ENCODE data around the gene GALM. TPM values are rescaled to one million over a fixed set of nuclear protein-coding genes. Genes with fewer than 3 reads are reported as not detected.
A peak's percentile ranks its signal among the peaks of the same experiment; 100 is the strongest.
"Not testable (repeated sequence)": the region's sequence is repeated elsewhere in the genome, so short reads cannot be mapped to it uniquely, and the experiment has no call there.

Gene GALM
- polyA plus RNA-seq (2013, experiment 1 of 2; ENCODE audit: insufficient read length), result 9.6 TPM
- 10.2 TPM for polyA plus RNA-seq (2013, experiment 2 of 2; ENCODE audit: insufficient read length)

GRCh38 chr2:38665854-38666555 is at the start of gene GALM:
GALM (plus strand) TSS chr2:38666114; CDS start chr2:38666162, 48 bp downstream.
- DNase-seq, result peak; percentile 94

GRCh38 chr2:38617301-38617700 is 48.6 kb upstream of the GALM start:
- DNase-seq, result no peak

GRCh38 chr2:38619458-38620164 is 46.3 kb upstream of the GALM start:
- peak; percentile 16 for DNase-seq

DNA sequence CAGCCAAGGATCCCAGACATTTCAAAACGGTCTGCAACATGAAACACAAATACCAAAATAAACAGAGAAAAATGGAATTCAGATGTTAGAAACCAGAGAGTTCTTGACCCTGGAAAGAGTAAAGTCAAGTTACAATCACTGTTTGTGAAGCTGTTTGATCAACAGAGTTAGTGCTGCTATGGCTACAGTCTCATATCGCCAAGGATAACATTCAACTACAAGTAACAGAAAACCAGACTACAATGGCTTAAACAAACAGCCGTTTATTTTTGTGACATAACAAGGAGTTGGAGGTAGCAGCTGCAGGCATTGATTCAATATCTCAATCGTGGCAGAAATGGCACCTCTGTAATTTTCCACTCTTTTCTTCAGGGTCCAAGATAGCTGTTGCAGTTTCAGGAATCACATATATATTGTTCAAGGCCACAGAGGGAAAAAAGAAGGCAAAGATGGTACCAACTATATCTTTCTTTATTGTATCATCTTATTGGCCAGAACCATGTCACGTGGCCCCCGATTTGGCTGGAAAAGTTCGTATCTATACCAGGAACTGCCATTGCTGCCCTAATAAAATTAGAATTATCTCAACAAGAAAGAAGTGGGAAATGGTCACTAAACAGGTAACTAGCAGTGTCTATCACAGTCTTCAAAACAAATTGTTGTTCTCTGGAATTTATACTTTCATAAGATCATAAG is 45.5 kb upstream of the GALM start:
- no peak for DNase-seq

DNA sequence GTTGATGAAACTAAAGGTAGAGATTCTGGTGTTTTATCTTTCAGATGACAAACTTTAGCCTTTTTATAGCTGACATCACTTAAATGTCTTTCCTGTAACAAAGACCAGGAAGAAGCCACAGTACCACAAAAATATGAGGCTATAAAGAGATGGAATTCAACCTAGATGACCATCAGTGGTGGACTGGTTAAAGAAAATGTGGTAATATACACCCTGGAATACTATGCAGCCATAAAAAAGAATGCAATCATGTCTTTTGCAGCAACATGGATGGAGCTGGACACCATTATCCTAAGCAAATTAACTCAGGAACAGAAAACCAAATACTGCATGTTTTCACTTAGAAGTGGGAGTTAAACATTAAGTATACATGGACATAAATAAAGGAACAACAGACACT is 44.9 kb upstream of the GALM start:
- DNase-seq, result no peak

DNA sequence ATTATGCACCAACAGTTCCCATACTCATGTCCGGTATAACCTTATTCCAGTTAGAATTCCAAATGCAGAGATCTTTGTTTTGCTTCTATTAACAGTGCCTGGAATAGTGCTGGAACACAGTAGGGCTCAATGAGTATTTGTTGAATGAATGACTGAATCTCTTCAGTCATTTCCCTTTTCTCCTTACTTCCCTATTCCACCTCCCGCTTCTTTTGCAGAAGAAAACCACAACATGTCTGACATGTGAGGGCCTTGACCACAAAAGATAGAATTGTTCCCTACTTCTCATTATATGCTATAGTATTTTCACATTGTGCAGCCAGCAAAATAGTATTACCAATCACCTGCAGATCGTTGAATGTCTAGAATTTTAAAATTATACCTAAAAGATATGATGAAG is 43.7 kb upstream of the GALM start:
- no peak for DNase-seq

GRCh38 chr2:38626326-38627035 is 39.4 kb upstream of the GALM start:
- DNase-seq, result no peak

- DNase-seq, result no peak
Observed at GRCh38 chr2:38627391-38627790, 38.5 kb upstream of the GALM start.

- no peak for DNase-seq
Observed at GRCh38 chr2:38629684-38630083, 36.2 kb upstream of the GALM start.

DNA sequence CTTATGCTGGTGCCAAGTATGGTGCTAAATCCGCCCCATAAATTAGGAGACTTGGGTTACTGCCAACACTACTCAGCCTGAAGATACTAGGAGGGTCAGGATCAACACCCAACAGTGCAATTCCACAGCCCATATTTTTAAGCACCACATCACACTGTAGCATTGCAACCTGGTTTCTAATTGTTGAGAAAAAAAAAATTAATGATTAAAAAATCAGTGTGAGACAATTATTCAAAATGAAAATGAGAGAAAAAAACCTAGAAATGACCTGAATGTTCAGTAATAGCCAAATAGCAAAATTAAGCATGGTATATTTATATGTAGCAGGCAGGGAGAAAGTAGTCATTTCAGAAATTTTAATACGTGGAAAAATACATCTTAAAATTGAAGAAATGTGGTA is 33.9 kb upstream of the GALM start:
- no peak for DNase-seq

GRCh38 chr2:38632980-38633379 is 32.9 kb upstream of the GALM start:
- DNase-seq, result no peak

DNA sequence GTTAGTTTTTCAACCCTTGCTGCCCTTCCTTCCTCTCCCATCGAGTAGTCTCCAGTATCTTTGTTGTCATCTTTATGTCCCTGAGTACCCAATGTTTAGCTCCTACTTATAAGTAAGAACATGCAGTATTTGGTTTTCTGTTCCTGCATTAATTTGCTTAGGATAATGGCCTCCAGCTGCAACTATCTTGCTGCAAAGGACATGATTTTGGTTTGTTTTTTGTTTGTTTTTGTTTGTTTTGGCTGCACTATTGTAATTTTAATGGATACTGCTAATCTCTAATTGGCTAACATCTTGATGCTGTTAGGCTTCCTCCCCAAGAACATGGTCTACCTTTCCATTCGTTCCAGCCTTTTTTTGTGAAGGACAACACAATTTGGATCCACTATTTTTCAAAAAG is 32.0 kb upstream of the GALM start:
- DNase-seq, result no peak

DNA sequence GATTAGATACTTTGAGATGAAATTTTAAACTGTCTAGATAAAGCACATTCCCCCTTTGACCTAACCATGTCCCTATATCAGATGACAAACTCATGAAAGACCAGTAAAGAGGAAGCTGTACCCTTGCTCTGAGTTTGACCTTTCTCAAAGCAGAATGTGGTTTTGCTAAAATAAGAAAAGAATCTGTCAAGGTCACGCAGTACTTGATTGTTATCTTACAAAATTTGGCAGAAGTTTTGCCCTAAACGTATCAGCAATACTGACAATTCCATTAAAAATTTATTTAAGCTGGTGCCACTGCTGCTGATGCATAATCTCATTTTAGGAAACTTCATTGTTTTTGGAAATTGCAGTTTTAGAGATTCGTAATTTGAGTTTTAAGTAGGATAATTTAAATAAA is 31.2 kb upstream of the GALM start:
- no peak for DNase-seq

DNA sequence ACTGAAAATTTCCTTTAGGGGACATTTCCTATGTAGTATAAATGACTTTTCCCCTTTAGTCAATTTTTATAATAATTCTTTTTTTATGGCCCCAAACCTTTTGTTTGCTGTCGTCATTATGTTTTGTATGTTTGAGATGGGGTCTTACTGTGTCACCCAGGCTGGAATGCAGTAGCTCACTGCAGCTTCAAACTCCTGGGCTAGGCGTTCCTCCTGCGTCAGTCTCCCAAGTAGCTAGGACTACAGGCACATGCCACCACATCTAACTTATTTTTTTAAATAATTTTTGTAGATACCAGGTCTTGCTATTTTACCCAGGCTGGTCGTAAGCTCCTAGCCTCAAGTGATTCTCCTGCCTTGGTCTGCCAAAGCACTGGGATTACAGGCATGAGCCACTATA is 30.8 kb upstream of the GALM start:
- DNase-seq, result no peak

- no peak for DNase-seq
Observed at GRCh38 chr2:38636069-38636468, 29.8 kb upstream of the GALM start.

- DNase-seq, result not testable (repeated sequence)
Observed at GRCh38 chr2:38642373-38643017, 23.4 kb upstream of the GALM start.

DNA sequence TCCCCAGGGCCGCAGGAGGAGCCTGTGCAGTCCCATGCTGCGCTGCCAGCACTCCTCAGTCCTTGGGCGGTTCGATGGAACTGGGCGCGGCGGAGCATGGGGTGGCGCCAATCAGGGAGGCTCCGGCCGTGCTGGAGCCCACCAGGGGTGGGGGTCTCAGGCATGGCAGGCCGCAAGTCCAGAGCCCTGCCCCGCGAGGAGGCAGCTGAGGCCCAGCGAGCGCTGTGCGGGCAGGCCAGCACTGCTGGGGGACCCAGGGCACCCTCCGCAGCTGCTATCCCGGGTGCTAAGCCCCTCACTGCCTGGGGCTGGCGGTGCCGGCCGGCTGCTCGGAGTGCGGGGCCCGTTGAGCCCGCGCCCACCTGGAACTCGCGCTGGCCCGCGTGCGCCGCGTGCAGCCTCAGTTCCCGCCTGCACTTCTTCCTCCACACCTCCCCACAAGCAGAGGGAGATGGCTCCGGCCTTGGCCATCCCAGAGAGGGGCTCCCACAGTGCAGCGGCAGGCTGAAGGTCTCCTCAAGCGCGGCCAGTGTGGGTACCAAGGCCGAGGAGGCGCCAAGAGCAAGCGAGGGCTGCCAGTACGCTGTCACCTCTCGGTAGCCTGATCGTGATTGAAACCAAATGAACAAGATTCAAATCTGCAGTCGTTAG is 22.8 kb upstream of the GALM start:
- no peak for DNase-seq

DNA sequence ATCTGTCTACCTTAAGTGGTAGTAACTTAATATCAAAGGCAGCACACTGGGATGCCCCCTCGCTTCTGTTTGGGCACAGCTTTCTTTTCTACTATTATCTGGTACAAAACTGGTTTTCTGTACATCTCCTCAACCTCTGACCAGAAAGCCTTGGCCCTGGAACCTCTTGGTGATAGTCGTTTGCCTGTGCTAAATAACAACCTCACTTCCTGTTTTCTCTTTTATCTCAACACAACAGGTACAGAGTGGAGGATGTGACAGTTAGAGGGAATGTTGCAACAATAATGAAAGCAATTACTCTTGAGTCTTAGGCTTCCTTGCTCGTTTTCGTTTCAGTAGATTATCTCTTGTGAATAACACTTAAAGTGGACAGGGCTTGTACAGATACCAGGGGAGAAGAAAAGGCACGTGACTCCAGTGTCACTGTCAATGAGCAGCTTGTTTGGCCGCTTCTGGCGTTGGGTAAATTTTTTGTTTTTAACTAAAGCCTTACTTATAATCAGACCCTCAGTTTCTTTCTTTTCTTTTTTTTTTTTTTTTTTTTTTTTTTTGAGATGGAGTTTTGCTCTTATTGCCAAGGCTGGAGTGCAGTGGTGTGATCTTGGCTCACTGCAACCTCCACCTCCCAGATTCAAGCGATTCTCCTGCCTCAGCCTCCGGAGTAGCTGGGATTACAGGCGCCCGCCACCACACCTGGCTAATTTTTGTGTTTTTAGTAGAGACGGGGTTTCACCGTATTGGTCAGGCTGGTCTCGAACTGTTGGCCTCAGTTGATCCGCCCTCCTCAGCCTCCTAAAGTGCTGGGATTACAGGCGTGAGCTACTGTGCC is 22.0 kb upstream of the GALM start:
- DNase-seq, result not testable (repeated sequence)

- DNase-seq, result no peak
Observed at GRCh38 chr2:38648107-38648761, 17.7 kb upstream of the GALM start.

GRCh38 chr2:38649176-38649728 is 16.7 kb upstream of the GALM start:
- no peak for DNase-seq
